Gastroesophageal sphincter (tissue), 4 donors: ENCODE measurements around the gene GRWD1. TPM values are rescaled to one million over a fixed set of nuclear protein-coding genes. Genes with fewer than 3 reads are reported as not detected.
A peak's percentile ranks its signal among the peaks of the same experiment; 100 is the strongest.

Experiments used
- ATAC-seq: fragments of 150-250 bp; one replicate; pipeline ENCODE4 v1.9.1; 2016; ENCODE audit warnings: mild to moderate bottlenecking, moderate library complexity
- H3K27ac ChIP-seq, 4 donors: fragments of 200-600 bp; sonication (generic) in 3 of 4; 1 replicate in 3 of 4; 2 replicates in 1 of 4; pipeline ENCODE4 v1.5.1; 2016 to 2019
- H3K27me3 ChIP-seq: fragments of 200-600 bp; sonication (generic); one replicate; pipeline ENCODE4 v1.5.1; 2019
- H3K36me3 ChIP-seq, 2 donors: fragments of 200-600 bp; sonication (generic); one replicate each; pipeline ENCODE4 v1.5.1; 2019; ENCODE audit warnings: control low read depth in 1 of 2
- H3K4me1 ChIP-seq, 3 donors: fragments of 200-600 bp; sonication (generic); 1 replicate in 2 of 3; 2 replicates in 1 of 3; pipeline ENCODE4 v1.5.1; 2016 to 2019; ENCODE audit warnings: control low read depth in 2 of 3
- H3K4me3 ChIP-seq, 2 donors: fragments of 200-600 bp; sonication (generic); one replicate each; pipeline ENCODE4 v1.5.1; 2019; ENCODE audit warnings: mild to moderate bottlenecking in 1 of 2, moderate library complexity in 1 of 2
- H3K9me3 ChIP-seq, 3 donors: fragments of 200-600 bp; sonication (generic); one replicate each; pipeline ENCODE4 v1.5.1; 2017 to 2019; ENCODE audit warnings: control low read depth in 2 of 3
- CTCF ChIP-seq, 4 experiments: fragments of 200-600 bp in 2 of 4; fragments of 450-650 bp in 2 of 4; sonication (generic) in 1 of 4; IDR thresholded peaks; one replicate each; pipeline ENCODE4 v1.5.1; 2017 to 2019; ENCODE audit warnings: antibody characterized with exemption in 4 of 4, mild to moderate bottlenecking in 2 of 4, moderate library complexity in 2 of 4
- EP300 ChIP-seq: sonication (generic); formaldehyde crosslinking; IDR thresholded peaks from one replicate; pipeline ENCODE4 v1.6.1; 2017; ENCODE audit warnings: antibody characterized with exemption, mild to moderate bottlenecking
- POLR2A ChIP-seq, 2 donors: fragments of 450-650 bp; IDR thresholded peaks; one replicate each; pipeline ENCODE4 v1.6.1; 2017; ENCODE audit warnings: antibody characterized with exemption in 2 of 2, mild to moderate bottlenecking in 2 of 2, moderate library complexity in 1 of 2
- POLR2AphosphoS5 ChIP-seq: sonication (generic); formaldehyde crosslinking; IDR thresholded peaks from one replicate; pipeline ENCODE4 v1.6.1; 2017; ENCODE audit warnings: antibody characterized with exemption
- WGBS, 2 donors: methylation state at CpG; one replicate each; pipeline ENCODE4 v1.1.5; 2018; ENCODE audit warnings: low coverage in 1 of 2; 5-methylcytosine and 5-hydroxymethylcytosine counted together
- total RNA-seq, 4 donors: library from RNA; depleted of rRNA; stranded (reverse); fragments of >200 nt; gene quantifications; one replicate each; pipeline ENCODE4 v1.1.0, GENCODE V29; 2016

Gene GRWD1
- total RNA-seq, 4 donors from 2014 or later: 28.9 to 33.1 (median 32.7) TPM

GRCh38 chr19:48499316-48500090 lies 53.7 kb downstream of the GRWD1 start:
- no peaks in the 10 kb centered on the region for H3K36me3 ChIP-seq
- TF ChIP-seq POLR2AphosphoS5: no peak
- TF ChIP-seq POLR2A (IDR thresholded peaks at IDR 0.05): no peak
- H3K4me3 ChIP-seq: no peak overlapping the region
- no peak overlapping the region for H3K27ac ChIP-seq
- WGBS, 2 donors: 53 to 75% methylated on average over 2 to 4 of the region's 44 CpGs
- ATAC-seq: no peak
- H3K4me1 ChIP-seq: peaks cover 0 to 30% (median 8%) of the 10 kb centered on the region in 3 donors
- H3K27me3 ChIP-seq: peaks cover 60% of the 10 kb centered on the region
- no peaks in the 10 kb centered on the region for H3K9me3 ChIP-seq

DNA sequence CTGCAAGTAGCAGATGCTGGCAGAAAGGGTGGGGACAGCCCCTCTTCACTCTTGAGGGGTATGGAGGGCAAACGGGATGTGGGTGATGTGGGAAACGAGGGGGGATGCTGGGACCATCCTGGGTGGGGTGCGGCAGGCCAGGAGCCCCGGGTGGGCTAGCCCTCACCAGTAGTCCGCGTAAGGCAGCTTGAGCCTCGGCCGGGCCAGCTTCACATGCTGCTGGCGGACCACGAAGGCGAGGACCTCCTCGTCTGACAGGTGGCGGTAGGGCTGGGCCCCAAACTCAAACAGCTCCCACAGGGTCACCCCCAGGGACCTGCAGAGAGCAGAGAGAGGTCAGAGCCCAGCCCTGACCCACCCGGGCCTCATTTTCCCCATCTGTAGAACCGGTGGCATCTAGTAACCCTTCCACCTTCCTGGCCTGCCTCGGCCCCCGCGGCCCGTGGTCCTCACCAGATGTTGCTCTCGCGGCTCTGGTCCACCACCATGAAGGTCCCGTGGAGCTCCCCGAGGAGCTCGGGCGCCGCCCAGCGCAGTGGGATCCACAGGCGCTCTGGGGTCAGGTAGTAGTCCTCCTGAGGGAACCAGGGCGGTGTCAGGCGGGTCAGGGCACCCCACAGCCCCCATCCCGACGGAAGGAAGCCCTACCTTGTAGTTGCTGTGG lies 55.2 kb downstream of the GRWD1 start:
- WGBS, 2 donors: 87% methylated on average over 6 of the region's 32 CpGs; no CpG with 5 or more reads in 1 of the 2 donors
- Histone ChIP-seq H3K27ac (no peak overlapping the region), H3K27me3 (peaks cover 60% of the 10 kb centered on the region), H3K36me3 (no peaks in the 10 kb centered on the region), H3K9me3 (no peaks in the 10 kb centered on the region), H3K4me1 (peaks cover 0 to 20% (median 5%) of the 10 kb centered on the region in 3 donors), H3K4me3 (no peak overlapping the region)
- TF ChIP-seq CTCF (IDR thresholded peaks at IDR 0.05): no peak
- no peak for TF ChIP-seq POLR2A (IDR thresholded peaks at IDR 0.05)
- no peak for TF ChIP-seq POLR2AphosphoS5
- TF ChIP-seq EP300: no peak
- ATAC-seq: no peak

GRCh38 chr19:48501494-48502349 lies 55.9 kb downstream of the GRWD1 start:
- Histone ChIP-seq H3K27ac (no peak overlapping the region), H3K4me1 (peaks cover 0 to 20% (median 5%) of the 10 kb centered on the region in 3 donors), H3K9me3 (no peaks in the 10 kb centered on the region), H3K4me3 (no peak overlapping the region), H3K27me3 (peaks cover 60% of the 10 kb centered on the region), H3K36me3 (no peaks in the 10 kb centered on the region)
- no peak for TF ChIP-seq POLR2A (IDR thresholded peaks at IDR 0.05)
- TF ChIP-seq EP300: no peak
- TF ChIP-seq POLR2AphosphoS5: no peak
- TF ChIP-seq CTCF (IDR thresholded peaks at IDR 0.05): no peak
- no peak for ATAC-seq
- WGBS, 2 donors: 0 to 3% methylated on average over 4 to 9 of the region's 20 CpGs

DNA sequence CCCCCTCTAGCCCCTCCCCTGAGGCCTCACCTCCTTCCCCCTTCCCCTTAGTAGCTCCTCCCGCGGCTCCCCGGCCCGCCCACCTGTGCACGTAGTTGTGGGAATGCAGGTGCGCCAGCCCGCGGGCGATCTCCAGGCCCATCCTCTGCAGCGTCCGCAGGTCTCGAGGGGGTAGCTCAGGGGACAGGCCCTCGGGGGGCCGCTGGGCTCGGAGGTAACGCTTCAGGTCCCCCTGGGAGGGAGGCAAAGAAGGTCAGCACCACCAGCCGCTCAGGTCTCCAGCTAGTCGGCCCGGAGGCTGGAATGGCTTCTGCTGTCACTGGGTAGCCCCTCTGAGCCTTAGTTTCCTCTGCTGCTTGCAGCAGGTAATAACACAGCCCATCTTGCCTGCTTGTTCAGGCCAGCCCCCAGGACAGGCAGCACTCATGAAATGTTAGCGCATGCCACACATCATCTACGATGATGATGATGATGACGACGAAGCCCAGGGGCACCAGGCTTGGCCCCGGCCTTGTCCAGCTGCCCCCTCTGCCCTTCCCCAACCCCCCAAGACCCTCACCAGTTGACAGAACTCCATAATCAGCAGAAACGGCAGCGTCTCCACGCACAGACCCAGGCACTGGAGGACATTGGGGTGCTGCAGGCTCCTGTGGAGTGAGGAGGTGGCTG lies 56.7 kb downstream of the GRWD1 start:
- Histone ChIP-seq H3K9me3 (no peaks in the 10 kb centered on the region), H3K4me3 (no peak overlapping the region), H3K36me3 (no peaks in the 10 kb centered on the region), H3K4me1 (peaks cover 0 to 20% (median 5%) of the 10 kb centered on the region in 3 donors), H3K27me3 (peaks cover 55% of the 10 kb centered on the region), H3K27ac (no peak overlapping the region)
- WGBS, 2 donors: 37% methylated on average over 8 of the region's 27 CpGs; no CpG with 5 or more reads in 1 of the 2 donors
- ATAC-seq: no peak
- TF ChIP-seq EP300: no peak
- TF ChIP-seq POLR2A (IDR thresholded peaks at IDR 0.05): no peak

- no peaks in the 10 kb centered on the region for H3K9me3 ChIP-seq
- 80 to 89% methylated on average over 1 to 3 of the region's 5 CpGs for WGBS, 2 donors
- H3K36me3 ChIP-seq: no peaks in the 10 kb centered on the region
- no peak overlapping the region for H3K4me3 ChIP-seq
- peaks cover 35% of the 10 kb centered on the region for H3K27me3 ChIP-seq
- no peak for ATAC-seq
- H3K27ac ChIP-seq: no peak overlapping the region
- peaks cover 0 to 17% (median 5%) of the 10 kb centered on the region in 3 donors for H3K4me1 ChIP-seq
- no peak for TF ChIP-seq POLR2A (IDR thresholded peaks at IDR 0.05)
- TF ChIP-seq CTCF (IDR thresholded peaks at IDR 0.05): peak in 3 of 4 experiments; percentile 43 to 47 (median 44)
These were observed 60.5 kb downstream of the GRWD1 start for GRCh38 chr19:48506138-48506733.

Other genes starting within 250 kb of the GRWD1 start
- gene CARD8, start 190.1 kb upstream of the GRWD1 start, total RNA-seq: 10 to 100 TPM; 18.7 to 30.4 (median 22.4) TPM
- gene ZNF114, start 175.9 kb upstream of the GRWD1 start, total RNA-seq: under 1 TPM in 2 of 4 donors, not detected in 2; 0.27 to 0.64 TPM
- 10 to 100 TPM; 36.3 to 74.2 (median 56.5) TPM for gene EMP3, start 120.4 kb upstream of the GRWD1 start, total RNA-seq
- 10 to 100 TPM in 1 of 4 donors, 1 to 10 TPM in 3; 2.8 to 13.1 (median 6.6) TPM for gene TMEM143, start 82.0 kb upstream of the GRWD1 start, total RNA-seq
- gene SYNGR4, start 81.6 kb upstream of the GRWD1 start, total RNA-seq: not detected
- gene KDELR1, start 54.4 kb upstream of the GRWD1 start, total RNA-seq: 10 to 100 TPM; 60.4 to 87.9 (median 70.8) TPM
- under 1 TPM in 3 of 4 donors, not detected in 1; 0.08 to 0.62 (median 0.47) TPM for gene GRIN2D, start 52.3 kb upstream of the GRWD1 start, total RNA-seq
- under 1 TPM in 3 of 4 donors, not detected in 1; 0.16 to 0.42 (median 0.27) TPM for gene KCNJ14, start 9.6 kb downstream of the GRWD1 start, total RNA-seq
- gene CYTH2, start 23.4 kb downstream of the GRWD1 start, total RNA-seq: 10 to 100 TPM; 28.6 to 56.7 (median 47.0) TPM
- 1 to 10 TPM in 1 of 4 donors, under 1 TPM in 3; 0.13 to 1.2 (median 0.30) TPM for gene LMTK3, start 65.9 kb downstream of the GRWD1 start, total RNA-seq
- gene SULT2B1, start 106.2 kb downstream of the GRWD1 start, total RNA-seq: 1 to 10 TPM in 2 of 4 donors, under 1 TPM in 1, not detected in 1; 0.93 to 3.9 (median 1.0) TPM
- not detected for gene SPACA4, start 160.8 kb downstream of the GRWD1 start, total RNA-seq
- gene FAM83E, start 169.1 kb downstream of the GRWD1 start, total RNA-seq: 1 to 10 TPM in 1 of 4 donors, not detected in 3; 1.5 TPM
- 1,000 to 10,000 TPM; 1,261 to 2,300 (median 1,588) TPM for gene RPL18, start 173.2 kb downstream of the GRWD1 start, total RNA-seq
- gene SPHK2, start 173.5 kb downstream of the GRWD1 start, total RNA-seq: 10 to 100 TPM in 3 of 4 donors, 1 to 10 TPM in 1; 7.2 to 17.9 (median 13.7) TPM
- gene DBP, start 191.4 kb downstream of the GRWD1 start, total RNA-seq: 10 to 100 TPM in 2 of 4 donors, 1 to 10 TPM in 2; 2.9 to 16.8 (median 8.9) TPM
- 10 to 100 TPM in 3 of 4 donors, 1 to 10 TPM in 1; 10.0 to 28.5 (median 12.5) TPM for gene CA11, start 200.2 kb downstream of the GRWD1 start, total RNA-seq
- 1 to 10 TPM in 2 of 4 donors, under 1 TPM in 1, not detected in 1; 0.78 to 2.3 (median 1.1) TPM for gene NTN5, start 227.0 kb downstream of the GRWD1 start, total RNA-seq
- 1 to 10 TPM in 1 of 4 donors, not detected in 3; 3.4 TPM for gene FUT2, start 250.0 kb downstream of the GRWD1 start, total RNA-seq